Measurements from ENCODE around the gene NUP153. TPM values are rescaled to one million over a fixed set of nuclear protein-coding genes. Genes with fewer than 3 reads are reported as not detected.

The NUP153 gene
- total RNA-seq: 54.2 TPM

GRCh38 chr6:17706580-17707370, at the start of gene NUP153:
Gene NUP153, minus strand, starts transcription at chr6:17706925. Its CDS starts 538 bp downstream, at chr6:17706387.

GRCh38 chr6:17599877-17600526, 106.7 kb downstream of the NUP153 start, which contains the start of gene FAM8A1:
Gene FAM8A1, plus strand, starts transcription at chr6:17600302. Its CDS starts 108 bp downstream, at chr6:17600410.

Small RNA genes lying within 50 kb of the gene (small RNA-seq; reads per million reads assigned to genes)
- gene RF00019: not detected
- gene RNA5SP204: 2.6 reads per million, percentile 89 among the genes with 10 or more reads in this experiment
- not detected for gene RNU6-190P
- gene SUMO2P13: not detected

Other genes starting within 250 kb of the NUP153 start
- gene FAM8A1, start 106.6 kb downstream of the NUP153 start, total RNA-seq: 68.3 TPM